ENCODE measurements around the gene DUSP14. TPM values are rescaled to one million over a fixed set of nuclear protein-coding genes. Genes with fewer than 3 reads are reported as not detected.
"Not testable (repeated sequence)": the region's sequence is repeated elsewhere in the genome, so short reads cannot be mapped to it uniquely, and the experiment has no call there.

Gene DUSP14
- total RNA-seq, 2 experiments from 2014 or later = 18.9 to 20.9 TPM

- ChIA-PET POLR2A (no interaction called here), CTCF (interaction anchor here (1.2 to 1.4 kb wide), 2 partner anchors 20 to 134 kb away, joined by 3 read pairs; no protein-coding TSS in a partner anchor)
Observed at GRCh38 chr17:37507111-37507510, 17.4 kb downstream of the DUSP14 start.

DNA sequence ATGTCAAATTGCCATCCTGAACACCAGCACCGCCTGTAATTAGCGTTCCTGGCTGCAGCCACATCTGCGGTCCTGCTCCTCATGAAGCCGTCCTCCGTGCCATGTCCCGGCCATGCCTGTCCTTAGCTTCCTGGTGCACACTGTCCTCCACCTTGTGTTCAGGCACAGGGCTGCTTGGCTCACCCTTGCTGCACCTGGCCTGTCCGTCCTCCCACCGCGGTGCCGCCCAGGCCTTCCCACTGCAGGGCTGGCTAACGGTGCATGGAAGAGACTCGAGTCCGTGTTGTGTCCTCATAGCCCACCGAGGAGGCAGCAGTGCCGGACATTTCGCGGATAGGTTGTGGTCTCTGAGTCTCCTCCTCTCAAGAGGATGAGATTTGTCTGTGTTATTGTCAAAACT, 20.4 kb downstream of the DUSP14 start:
- POLR2A ChIA-PET = no interaction called here
- CTCF ChIA-PET = no interaction called here

DNA sequence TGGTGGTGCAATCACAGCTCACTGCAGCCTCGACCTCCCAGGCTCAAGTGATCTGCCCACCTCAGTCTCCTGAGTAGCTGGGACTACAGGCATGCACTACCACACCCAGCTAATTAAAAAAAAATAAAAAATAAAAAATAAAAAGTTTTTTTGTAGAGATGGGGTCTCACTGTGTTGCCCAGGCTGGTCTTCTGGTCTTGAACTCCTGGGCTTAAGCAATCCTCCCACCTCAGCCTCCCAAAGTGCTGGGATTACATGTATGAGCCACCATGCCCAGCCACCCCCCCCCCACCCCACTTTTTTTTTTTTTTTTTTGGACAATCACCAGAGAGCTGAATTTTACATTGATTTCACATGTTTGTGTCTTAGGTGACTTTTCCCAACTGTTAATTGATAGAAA, 22.0 kb downstream of the DUSP14 start:
- CTCF ChIA-PET = interaction anchor here (1.0 kb wide), 1 partner anchor 138 kb away, joined by 3 read pairs; no protein-coding TSS in a partner anchor
- POLR2A ChIA-PET = not testable (repeated sequence)

GRCh38 chr17:37512442-37513068, 22.9 kb downstream of the DUSP14 start:
- POLR2A ChIA-PET = no interaction called here
- CTCF ChIA-PET = interaction anchor here (1.0 kb wide), 1 partner anchor 139 kb away, joined by 3 read pairs; no protein-coding TSS in a partner anchor

DNA sequence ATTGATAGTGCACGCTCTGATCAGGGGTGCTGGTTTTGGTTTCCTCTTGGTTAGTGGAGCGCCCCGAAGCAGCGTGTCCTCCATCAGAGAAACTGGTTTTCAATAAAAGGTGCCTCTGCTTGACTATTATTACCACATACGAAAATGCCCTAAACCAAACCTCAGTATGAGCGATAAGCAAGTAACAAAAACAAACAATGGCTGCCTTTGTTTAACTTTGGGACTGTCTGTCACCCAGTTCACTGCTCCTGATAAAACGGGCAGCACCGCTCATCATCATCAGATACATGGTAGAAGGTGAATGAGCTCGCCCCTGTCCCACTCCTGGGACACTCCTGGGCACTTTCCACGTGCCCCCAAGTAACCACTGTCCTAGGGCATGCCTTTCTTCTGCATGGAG, 24.0 kb downstream of the DUSP14 start:
- POLR2A ChIA-PET = no interaction called here
- CTCF ChIA-PET = no interaction called here

- ChIA-PET POLR2A (no interaction called here), CTCF (interaction anchor here (0.6 to 0.7 kb wide), 2 partner anchors 18 to 20 kb away, joined by 3 read pairs; no protein-coding TSS in a partner anchor)
Observed at GRCh38 chr17:37516127-37516571, 26.5 kb downstream of the DUSP14 start.

DNA sequence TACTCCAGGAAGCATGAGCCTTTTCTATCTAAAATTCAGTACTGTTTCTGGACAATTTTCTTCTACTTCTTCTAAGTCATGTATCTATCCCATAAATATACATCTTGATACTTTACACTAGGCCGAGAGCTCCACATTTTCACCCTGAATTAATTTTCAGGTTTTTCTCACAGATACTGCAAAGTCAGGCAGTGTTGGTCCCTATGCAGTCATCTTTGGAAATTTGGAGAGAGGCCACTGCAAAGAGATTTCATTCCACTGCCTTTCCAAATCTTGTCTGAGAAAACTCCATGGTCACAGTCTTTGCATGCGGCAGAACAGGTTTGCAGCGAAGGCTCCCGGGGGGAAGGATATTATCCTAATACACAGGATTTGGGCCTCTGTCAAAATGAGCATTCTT, 28.2 kb downstream of the DUSP14 start:
- CTCF ChIA-PET = no interaction called here
- POLR2A ChIA-PET = no interaction called here

DNA sequence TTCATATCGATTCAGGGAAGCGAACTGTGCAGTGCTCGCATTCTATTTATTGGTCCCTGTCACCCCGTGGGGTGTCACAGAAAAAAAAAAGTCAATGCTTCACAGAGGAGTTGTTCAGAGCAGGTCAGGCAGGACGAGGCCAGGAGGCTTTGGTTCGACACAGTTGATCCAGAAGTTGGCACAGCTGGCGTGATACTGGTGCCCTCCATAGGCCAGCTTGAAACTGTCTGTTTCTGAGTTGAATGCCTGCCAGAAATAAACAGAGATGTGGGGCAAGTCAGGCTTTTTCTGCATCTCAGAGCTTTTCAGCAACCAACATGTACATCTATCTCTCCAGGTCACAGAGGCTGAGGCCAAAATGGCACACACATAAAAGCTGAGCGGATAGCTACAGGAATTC, 29.1 kb downstream of the DUSP14 start:
- CTCF ChIA-PET = interaction anchor here (0.6 kb wide), 1 partner anchor 25 kb away, joined by 3 read pairs; no protein-coding TSS in a partner anchor
- POLR2A ChIA-PET = interaction anchor here (0.7 kb wide), 1 partner anchor 170 kb away, joined by 3 read pairs; no protein-coding TSS in a partner anchor

DNA sequence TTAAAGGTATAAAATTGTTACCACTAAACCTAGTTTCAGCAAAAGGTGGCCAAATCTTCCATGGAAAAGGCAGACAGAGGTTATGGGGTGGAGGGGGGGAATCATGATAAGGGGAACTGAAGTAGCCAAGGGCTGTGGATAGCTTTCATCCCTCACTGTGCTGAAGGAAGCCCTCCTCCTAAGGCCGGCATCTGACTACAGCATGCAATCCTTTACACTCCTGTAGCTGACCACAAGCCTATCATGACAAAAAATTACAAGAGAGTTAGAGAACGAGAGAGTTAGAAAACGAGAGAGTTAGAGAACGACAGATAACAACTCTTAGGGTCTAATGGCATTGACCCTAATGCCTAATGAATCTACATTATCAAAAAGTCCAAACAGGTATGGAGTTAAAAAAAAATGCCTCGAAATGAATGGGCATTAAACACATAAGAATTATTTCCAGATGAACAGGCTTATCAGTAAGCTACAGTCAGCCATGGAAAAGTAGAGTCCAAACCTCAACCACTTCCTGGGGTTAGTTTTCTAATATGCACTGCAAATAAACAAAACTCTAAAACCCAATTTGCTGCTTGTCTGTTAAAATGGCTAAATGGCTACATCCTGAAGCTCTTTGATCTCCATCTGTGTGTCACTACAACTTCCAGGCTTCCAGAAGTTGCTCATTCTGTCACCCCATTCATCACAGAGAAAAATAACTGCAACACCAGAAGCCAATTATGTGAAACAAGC, 29.7 kb downstream of the DUSP14 start:
- ChIA-PET POLR2A (interaction anchor here (0.7 kb wide), 1 partner anchor 171 kb away, joined by 3 read pairs; no protein-coding TSS in a partner anchor), CTCF (interaction anchor here (0.6 to 1.0 kb wide), 2 partner anchors 24 to 272 kb away, joined by 3 to 4 read pairs; no protein-coding TSS in a partner anchor)

GRCh38 chr17:37520174-37520573, 30.5 kb downstream of the DUSP14 start:
- ChIA-PET POLR2A (no interaction called here), CTCF (interaction anchor here (1.0 kb wide), 1 partner anchor 272 kb away, joined by 4 read pairs; no protein-coding TSS in a partner anchor)

- POLR2A ChIA-PET = interaction anchor here (0.5 kb wide), 1 partner anchor 992 kb away, joined by 3 read pairs; no protein-coding TSS in a partner anchor
- CTCF ChIA-PET = interaction anchor here (1.0 kb wide), 1 partner anchor 88 kb away, joined by 3 read pairs; the partner anchor contains the start of gene SYNRG
Observed at GRCh38 chr17:37521821-37522220, 32.1 kb downstream of the DUSP14 start.

DNA sequence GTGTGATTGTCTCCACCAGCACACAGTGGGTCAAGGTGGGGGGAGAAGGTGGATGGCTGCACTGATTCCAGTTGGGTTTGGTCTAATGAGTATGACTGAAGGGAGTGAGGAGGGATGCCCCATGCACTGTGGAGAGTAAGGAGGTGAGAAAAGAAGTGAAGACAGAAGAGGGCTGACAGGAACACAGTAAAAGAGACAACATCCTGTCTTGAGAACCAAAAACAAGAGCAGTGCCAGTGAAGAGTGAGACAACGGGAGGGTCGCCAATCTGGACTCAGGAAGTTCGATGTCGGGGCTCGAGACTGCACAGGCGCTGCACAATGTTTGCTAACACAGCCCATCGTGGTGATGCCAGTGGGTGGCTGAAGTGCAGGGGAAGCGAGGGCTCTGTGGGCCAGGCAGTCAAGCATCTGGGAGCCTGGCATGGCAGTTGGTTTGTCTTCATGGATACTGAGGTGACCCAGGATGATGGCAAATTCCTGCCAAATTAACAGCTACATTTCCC, 34.1 kb downstream of the DUSP14 start:
- POLR2A ChIA-PET = no interaction called here
- CTCF ChIA-PET = no interaction called here

GRCh38 chr17:37527249-37527851, 37.7 kb downstream of the DUSP14 start:
- POLR2A ChIA-PET = no interaction called here

DNA sequence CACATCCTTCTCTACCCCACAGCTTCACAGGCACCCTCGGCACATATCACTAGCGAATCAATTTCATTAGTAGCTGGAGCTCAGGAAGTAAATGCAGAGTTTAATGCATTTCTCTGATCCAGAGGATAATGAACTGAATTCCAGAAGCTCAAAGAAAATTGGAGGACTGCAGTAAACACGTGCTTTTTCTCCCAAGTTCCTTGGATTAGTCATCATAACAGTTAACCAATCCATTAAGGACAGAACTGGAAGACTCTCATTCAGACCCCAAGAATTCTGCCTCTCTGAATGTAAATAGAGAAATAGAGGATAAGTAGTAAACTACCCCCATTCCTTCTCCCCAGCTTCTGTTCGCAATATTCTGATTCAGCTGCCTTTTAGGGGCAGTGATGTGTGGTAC, 40.7 kb downstream of the DUSP14 start:
- POLR2A ChIA-PET = no interaction called here
- CTCF ChIA-PET = no interaction called here

More at GRCh38 chr17:37527249-37527851, 37.7 kb downstream of the DUSP14 start:
- CTCF ChIA-PET = interaction anchor here (1.0 to 1.2 kb wide), 2 partner anchors 8 to 82 kb away, joined by 3 read pairs; partner anchors contain the start of gene SYNRG

DNA sequence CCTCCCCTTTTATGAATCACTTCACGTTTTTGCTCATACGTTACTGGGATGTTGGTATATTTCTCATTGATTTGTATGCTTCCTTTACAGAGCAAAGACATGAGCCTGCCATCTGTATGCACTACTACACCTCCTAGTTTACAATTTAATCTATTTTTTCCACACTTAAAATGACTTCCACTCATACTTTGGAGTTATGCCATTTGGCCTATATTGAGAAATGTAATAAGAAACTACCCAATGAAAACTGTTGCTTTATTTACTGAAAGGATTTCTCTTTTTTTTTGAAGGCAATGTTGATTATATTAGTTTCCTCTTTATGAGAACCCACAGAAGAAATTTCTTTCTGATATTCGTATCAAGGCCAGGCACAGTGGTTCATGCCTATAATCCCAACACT, 43.1 kb downstream of the DUSP14 start:
- CTCF ChIA-PET = no interaction called here
- POLR2A ChIA-PET = no interaction called here

GRCh38 chr17:37535906-37536305, 46.2 kb downstream of the DUSP14 start:
- ChIA-PET CTCF (interaction anchor here (1.2 kb wide), 1 partner anchor 9 kb away, joined by 3 read pairs; no protein-coding TSS in a partner anchor), POLR2A (no interaction called here)

GRCh38 chr17:37538981-37539659, 49.4 kb downstream of the DUSP14 start:
- ChIA-PET POLR2A (no interaction called here), CTCF (no interaction called here)

- CTCF ChIA-PET = interaction anchor here (0.6 kb wide), 1 partner anchor 238 kb away, joined by 3 read pairs; no protein-coding TSS in a partner anchor
- POLR2A ChIA-PET = no interaction called here
Observed at GRCh38 chr17:37541880-37542660, 52.4 kb downstream of the DUSP14 start.

Data from activated CD8-positive, alpha-beta memory T cell treated with anti-CD3 and anti-CD28 coated beads for 36 hours (primary cell).